ENCODE results near the gene KRT79.

The KRT79 gene

GRCh38 chr12:52873832-52874572 lies 39.9 kb upstream of the KRT79 start:
- FAIRE-seq: no peak
- DNase-seq (ENCODE audit: insufficient read length, low spot score): peak; percentile 56
- no peak for TF ChIP-seq PAX5 (IDR thresholded peaks at IDR 0.05; ENCODE audit: insufficient read depth, low read length, severe bottlenecking)
- no peak for TF ChIP-seq SPI1 (IDR thresholded peaks at IDR 0.05; ENCODE audit: low read depth, low read length)
- TF ChIP-seq TAF1 (IDR thresholded peaks at IDR 0.05; ENCODE audit: low read depth, low read length): no peak
- TF ChIP-seq POU2F2 (IDR thresholded peaks at IDR 0.05; ENCODE audit: low read depth, low read length): no peak
- TF ChIP-seq POLR2A (IDR thresholded peaks at IDR 0.05; ENCODE audit: low read depth, low read length): no peak
- no peak for TF ChIP-seq POLR2AphosphoS5 (IDR thresholded peaks at IDR 0.05; ENCODE audit: low read depth, low read length)

GRCh38 chr12:52873513-52873831 lies 39.4 kb upstream of the KRT79 start:
- TF ChIP-seq POLR2A (IDR thresholded peaks at IDR 0.05; ENCODE audit: low read depth, low read length) (no peak), PAX5 (IDR thresholded peaks at IDR 0.05; ENCODE audit: insufficient read depth, low read length, severe bottlenecking) (no peak), POU2F2 (IDR thresholded peaks at IDR 0.05; ENCODE audit: low read depth, low read length) (no peak), SPI1 (IDR thresholded peaks at IDR 0.05; ENCODE audit: low read depth, low read length) (no peak), POLR2AphosphoS5 (IDR thresholded peaks at IDR 0.05; ENCODE audit: low read depth, low read length) (no peak), TAF1 (IDR thresholded peaks at IDR 0.05; ENCODE audit: low read depth, low read length) (no peak)
- no peak for DNase-seq (ENCODE audit: insufficient read length, low spot score)
- FAIRE-seq: no peak

GRCh38 chr12:52872644-52873389 lies 38.7 kb upstream of the KRT79 start:
- TF ChIP-seq POLR2AphosphoS5 (IDR thresholded peaks at IDR 0.05; ENCODE audit: low read depth, low read length) (no peak), TAF1 (IDR thresholded peaks at IDR 0.05; ENCODE audit: low read depth, low read length) (no peak), PAX5 (IDR thresholded peaks at IDR 0.05; ENCODE audit: insufficient read depth, low read length, severe bottlenecking) (no peak)
- DNase-seq (ENCODE audit: insufficient read length, low spot score): no peak
- no peak for FAIRE-seq

GRCh38 chr12:52871291-52872039 lies 37.4 kb upstream of the KRT79 start:
- no peak for TF ChIP-seq POLR2A (IDR thresholded peaks at IDR 0.05; ENCODE audit: low read depth, low read length)
- no peak for FAIRE-seq
- no peak for DNase-seq (ENCODE audit: insufficient read length, low spot score)

- peak; percentile 33 for FAIRE-seq
- no peak for TF ChIP-seq POLR2A (IDR thresholded peaks at IDR 0.05; ENCODE audit: low read depth, low read length)
- TF ChIP-seq POU2F2 (IDR thresholded peaks at IDR 0.05; ENCODE audit: low read depth, low read length): peak; percentile 97
- peak; percentile 82 for DNase-seq (ENCODE audit: insufficient read length, low spot score)
These were observed 36.5 kb upstream of the KRT79 start for GRCh38 chr12:52870361-52871290.

- DNase-seq (ENCODE audit: insufficient read length, low spot score): no peak
- no peak for FAIRE-seq
- TF ChIP-seq POLR2AphosphoS5 (IDR thresholded peaks at IDR 0.05; ENCODE audit: low read depth, low read length): no peak
These were observed 33.5 kb upstream of the KRT79 start for GRCh38 chr12:52867642-52868041.

GRCh38 chr12:52867152-52867551 lies 33.0 kb upstream of the KRT79 start:
- TF ChIP-seq POU2F2 (IDR thresholded peaks at IDR 0.05; ENCODE audit: low read depth, low read length) (no peak), POLR2AphosphoS5 (IDR thresholded peaks at IDR 0.05; ENCODE audit: low read depth, low read length) (no peak), SPI1 (IDR thresholded peaks at IDR 0.05; ENCODE audit: low read depth, low read length) (no peak), TAF1 (IDR thresholded peaks at IDR 0.05; ENCODE audit: low read depth, low read length) (no peak), PAX5 (IDR thresholded peaks at IDR 0.05; ENCODE audit: insufficient read depth, low read length, severe bottlenecking) (no peak), POLR2A (IDR thresholded peaks at IDR 0.05; ENCODE audit: low read depth, low read length) (no peak)
- DNase-seq (ENCODE audit: insufficient read length, low spot score) (no peak), FAIRE-seq (no peak)

GRCh38 chr12:52865090-52865944 lies 31.2 kb upstream of the KRT79 start:
- DNase-seq (ENCODE audit: insufficient read length, low spot score) (peak; percentile 37), FAIRE-seq (no peak)
- TF ChIP-seq SPI1 (IDR thresholded peaks at IDR 0.05; ENCODE audit: low read depth, low read length) (no peak), POLR2A (IDR thresholded peaks at IDR 0.05; ENCODE audit: low read depth, low read length) (no peak), PAX5 (IDR thresholded peaks at IDR 0.05; ENCODE audit: insufficient read depth, low read length, severe bottlenecking) (no peak), TAF1 (IDR thresholded peaks at IDR 0.05; ENCODE audit: low read depth, low read length) (no peak), POLR2AphosphoS5 (IDR thresholded peaks at IDR 0.05; ENCODE audit: low read depth, low read length) (no peak), POU2F2 (IDR thresholded peaks at IDR 0.05; ENCODE audit: low read depth, low read length) (no peak)

GRCh38 chr12:52862023-52862422 lies 27.9 kb upstream of the KRT79 start:
- TF ChIP-seq PAX5 (IDR thresholded peaks at IDR 0.05; ENCODE audit: insufficient read depth, low read length, severe bottlenecking): no peak
- TF ChIP-seq POLR2AphosphoS5 (IDR thresholded peaks at IDR 0.05; ENCODE audit: low read depth, low read length): no peak
- no peak for TF ChIP-seq SPI1 (IDR thresholded peaks at IDR 0.05; ENCODE audit: low read depth, low read length)
- FAIRE-seq: no peak
- no peak for DNase-seq (ENCODE audit: insufficient read length, low spot score)

Measured in GM12891 (cell line).